Subcutaneous abdominal adipose tissue (tissue), 5 donors: Measurements from ENCODE around the gene ELMO1.

Experiments used
- H3K27ac ChIP-seq: one replicate; pipeline ENCODE4 v1.7.0; 2013; ENCODE audit warnings: low read depth, mild to moderate bottlenecking, inconsistent platforms, low read length, moderate library complexity
- H3K27me3 ChIP-seq, 5 donors: one replicate each; pipeline ENCODE4 v1.7.0; 2013; ENCODE audit warnings: low read length in 5 of 5, inconsistent platforms in 1 of 5; ENCODE audit not compliant: control insufficient read depth in 5 of 5, insufficient read depth in 4 of 5
- H3K36me3 ChIP-seq, 5 donors: one replicate each; pipeline ENCODE4 v1.7.0; 2013; ENCODE audit warnings: low read length in 5 of 5; ENCODE audit not compliant: control insufficient read depth in 5 of 5, insufficient read depth in 5 of 5
- H3K4me1 ChIP-seq, 5 donors: one replicate each; pipeline ENCODE4 v1.7.0; 2013; ENCODE audit warnings: low read length in 5 of 5, mild to moderate bottlenecking in 3 of 5, moderate library complexity in 1 of 5; ENCODE audit not compliant: control insufficient read depth in 5 of 5, insufficient read depth in 5 of 5
- H3K4me3 ChIP-seq, 5 donors: one replicate each; pipeline ENCODE4 v1.7.0; 2013; ENCODE audit warnings: low read length in 5 of 5, low read depth in 1 of 5
- H3K9ac ChIP-seq, 5 donors: one replicate each; pipeline ENCODE4 v1.7.0; 2013; ENCODE audit warnings: low read length in 5 of 5, mild to moderate bottlenecking in 4 of 5, moderate library complexity in 3 of 5
- H3K9me3 ChIP-seq, 5 donors: one replicate each; pipeline ENCODE4 v1.7.0; 2013; ENCODE audit warnings: low read length in 5 of 5; ENCODE audit not compliant: control insufficient read depth in 5 of 5
- donor health status: healthy.
- donor health status: healthy.
- donor health status: healthy.
- donor health status: healthy.
- donor health status: healthy.

ELMO1 gene

DNA sequence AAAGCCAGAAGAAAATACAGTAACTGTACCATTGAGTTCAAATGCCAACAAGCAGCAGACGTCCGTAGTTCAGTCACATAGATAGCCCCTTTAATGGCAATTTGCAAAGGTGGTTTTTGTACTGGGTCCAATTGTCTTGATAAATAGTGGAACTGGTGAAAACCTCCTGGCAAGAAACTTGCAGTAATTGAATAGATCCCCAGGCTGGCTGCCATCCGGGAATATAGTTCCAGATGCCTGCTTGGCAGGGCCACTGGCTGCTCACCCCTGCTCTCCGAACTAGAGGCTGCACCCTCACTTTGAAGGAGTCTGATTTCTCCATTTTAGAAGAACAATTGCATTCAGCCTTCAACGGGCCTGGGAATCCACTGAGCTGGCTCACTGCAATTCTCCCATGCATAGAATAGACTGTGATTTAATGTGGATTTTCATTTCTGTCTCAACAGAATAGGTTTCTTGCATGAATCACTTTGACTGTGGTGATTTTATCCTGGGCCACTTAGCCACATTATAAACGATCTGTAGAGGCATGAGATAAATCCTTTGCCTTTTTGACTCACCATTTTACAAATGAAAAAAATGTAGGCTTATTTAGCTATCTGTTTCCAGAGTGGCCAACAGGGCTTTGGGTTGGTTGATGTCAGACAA lies 35.9 kb upstream of the ELMO1 start:
- no peak overlapping the region for H3K4me3 ChIP-seq
- no peak overlapping the region for H3K27ac ChIP-seq
- peaks cover 0 to 12% (median 0%) of the 10 kb centered on the region in 5 donors for H3K4me1 ChIP-seq
- H3K27me3 ChIP-seq = peaks cover 0 to 2% (median 0%) of the 10 kb centered on the region in 5 donors
- H3K9ac ChIP-seq = no peak overlapping the region
- H3K36me3 ChIP-seq = no peaks in the 10 kb centered on the region
- H3K9me3 ChIP-seq = peaks cover 0 to 6% (median 2%) of the 10 kb centered on the region in 5 donors

DNA sequence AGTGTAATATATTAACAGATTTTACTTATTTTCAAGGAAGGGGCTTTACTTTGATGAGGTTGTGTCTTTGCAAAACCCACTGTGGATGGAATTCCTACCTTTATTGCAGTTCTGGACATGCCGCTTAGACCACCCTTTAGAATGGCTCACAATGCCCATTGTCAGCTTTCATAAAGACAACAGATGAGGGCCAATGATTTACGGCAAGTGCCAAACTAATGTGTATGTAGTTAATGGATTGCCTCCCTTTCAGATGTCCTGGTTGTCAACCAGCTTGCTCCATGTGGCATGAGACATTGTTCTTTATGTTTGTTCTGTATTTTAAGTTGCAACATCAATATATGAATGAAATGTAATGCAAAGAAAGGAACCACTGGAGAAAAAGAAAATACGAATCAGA lies 35.0 kb upstream of the ELMO1 start:
- H3K4me3 ChIP-seq = no peak overlapping the region
- H3K36me3 ChIP-seq = no peaks in the 10 kb centered on the region
- no peak overlapping the region for H3K27ac ChIP-seq
- peaks cover 0 to 12% (median 0%) of the 10 kb centered on the region in 5 donors for H3K4me1 ChIP-seq
- peaks cover 0 to 6% (median 2%) of the 10 kb centered on the region in 5 donors for H3K9me3 ChIP-seq
- peaks cover 0 to 2% (median 0%) of the 10 kb centered on the region in 5 donors for H3K27me3 ChIP-seq
- no peak overlapping the region for H3K9ac ChIP-seq

DNA sequence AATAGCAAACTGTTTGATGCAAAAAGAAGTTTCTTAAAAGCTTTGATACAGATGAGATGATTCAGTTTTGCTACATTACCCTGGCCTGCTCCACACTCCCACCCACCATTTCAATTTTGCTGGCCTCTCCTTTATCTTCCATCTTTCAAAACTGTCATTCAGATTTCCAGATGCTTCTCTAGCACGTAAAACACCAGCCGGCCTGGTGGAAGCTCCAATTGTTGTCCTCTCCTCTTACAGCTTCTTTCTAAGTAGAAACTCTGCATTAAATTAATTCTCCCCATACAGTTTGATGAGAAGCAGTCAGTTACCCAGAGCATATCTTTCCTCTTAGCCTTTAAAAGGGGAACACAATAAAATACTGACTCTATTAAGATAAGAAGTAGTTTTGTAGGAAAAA lies 34.3 kb upstream of the ELMO1 start:
- Histone ChIP-seq H3K9ac (no peak overlapping the region), H3K9me3 (peaks cover 0 to 1% (median 0%) of the 10 kb centered on the region in 5 donors), H3K27me3 (peaks cover 0 to 2% (median 0%) of the 10 kb centered on the region in 5 donors), H3K4me3 (no peak overlapping the region), H3K4me1 (peaks cover 0 to 12% (median 0%) of the 10 kb centered on the region in 5 donors), H3K36me3 (no peaks in the 10 kb centered on the region), H3K27ac (no peak overlapping the region)

DNA sequence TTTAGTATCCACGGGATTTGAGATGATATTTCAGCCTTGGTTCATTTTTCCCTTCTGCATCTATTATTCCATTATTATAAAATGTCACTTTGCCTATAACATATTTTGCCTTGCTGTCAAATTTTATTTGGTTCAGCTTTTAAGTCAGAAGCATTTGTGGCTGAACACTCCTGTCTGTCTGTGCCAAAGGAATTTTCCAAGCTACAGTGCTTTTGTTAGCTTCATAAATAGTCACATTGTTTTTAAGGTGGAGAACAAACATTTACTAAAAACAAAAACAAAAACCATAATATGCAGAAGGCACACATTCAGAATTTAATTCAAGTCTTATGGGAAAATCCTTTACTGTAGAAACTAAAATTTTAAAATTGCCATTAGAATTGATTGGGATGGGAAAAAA lies 33.8 kb upstream of the ELMO1 start:
- Histone ChIP-seq H3K4me3 (no peak overlapping the region), H3K9ac (no peak overlapping the region), H3K27me3 (peaks cover 0 to 2% (median 0%) of the 10 kb centered on the region in 5 donors), H3K27ac (no peak overlapping the region), H3K36me3 (no peaks in the 10 kb centered on the region), H3K4me1 (peaks cover 0 to 14% (median 0%) of the 10 kb centered on the region in 5 donors), H3K9me3 (no peaks in the 10 kb centered on the region)

DNA sequence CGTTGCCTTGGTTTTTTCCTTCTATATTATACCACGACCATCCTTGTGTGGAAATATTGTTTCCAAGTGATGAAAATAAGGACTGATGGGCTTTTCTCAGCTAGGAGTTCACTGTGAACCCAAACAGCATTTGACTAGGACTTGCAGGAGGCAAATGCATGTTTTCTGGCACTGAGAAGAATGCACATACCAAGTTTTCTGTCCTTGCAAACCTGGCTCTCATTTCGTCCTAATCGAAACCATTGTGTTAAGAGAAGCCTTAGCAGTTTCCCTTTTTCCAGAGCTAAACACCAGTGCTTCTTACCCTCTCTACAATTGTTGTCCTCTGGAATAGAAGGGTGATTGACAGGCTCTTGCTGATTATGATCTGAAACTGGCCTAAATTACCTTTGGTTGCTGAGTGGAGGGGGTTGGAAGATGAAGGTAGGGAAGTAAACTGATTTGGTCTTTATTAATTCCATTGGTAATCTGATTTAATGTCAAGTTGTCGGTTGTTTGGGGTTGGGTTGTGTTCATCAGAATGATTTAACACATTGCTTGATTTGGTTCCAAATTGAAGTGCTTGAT lies 33.1 kb upstream of the ELMO1 start:
- Histone ChIP-seq H3K4me3 (no peak overlapping the region), H3K4me1 (peaks cover 0 to 21% (median 2%) of the 10 kb centered on the region in 5 donors), H3K9me3 (no peaks in the 10 kb centered on the region), H3K27ac (no peak overlapping the region), H3K9ac (no peak overlapping the region), H3K27me3 (peaks cover 0 to 2% (median 0%) of the 10 kb centered on the region in 5 donors), H3K36me3 (no peaks in the 10 kb centered on the region)

DNA sequence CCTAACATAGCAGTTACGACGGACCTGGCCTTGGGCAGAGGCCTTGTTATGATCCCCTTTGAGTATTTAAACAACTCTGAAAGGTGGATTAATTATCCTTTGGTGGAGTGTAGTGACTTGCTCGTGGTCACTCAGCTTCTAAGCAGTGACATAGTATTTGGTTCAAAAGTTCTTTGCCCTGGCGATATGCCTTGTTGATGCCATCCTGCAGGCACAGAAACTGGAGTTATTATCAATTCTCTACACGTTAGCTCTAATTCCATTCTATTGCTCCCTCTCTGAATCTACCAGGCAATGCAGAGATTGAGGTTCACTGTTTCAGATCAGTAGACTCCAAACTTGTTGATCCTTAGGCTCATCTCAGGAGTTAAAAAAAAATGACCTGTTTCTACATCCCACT lies 32.5 kb upstream of the ELMO1 start:
- H3K36me3 ChIP-seq = no peaks in the 10 kb centered on the region
- H3K27me3 ChIP-seq = peaks cover 0 to 2% (median 0%) of the 10 kb centered on the region in 5 donors
- H3K4me3 ChIP-seq = no peak overlapping the region
- peaks cover 0 to 23% (median 5%) of the 10 kb centered on the region in 5 donors for H3K4me1 ChIP-seq
- H3K27ac ChIP-seq = no peak overlapping the region
- H3K9me3 ChIP-seq = no peaks in the 10 kb centered on the region
- H3K9ac ChIP-seq = no peak overlapping the region

DNA sequence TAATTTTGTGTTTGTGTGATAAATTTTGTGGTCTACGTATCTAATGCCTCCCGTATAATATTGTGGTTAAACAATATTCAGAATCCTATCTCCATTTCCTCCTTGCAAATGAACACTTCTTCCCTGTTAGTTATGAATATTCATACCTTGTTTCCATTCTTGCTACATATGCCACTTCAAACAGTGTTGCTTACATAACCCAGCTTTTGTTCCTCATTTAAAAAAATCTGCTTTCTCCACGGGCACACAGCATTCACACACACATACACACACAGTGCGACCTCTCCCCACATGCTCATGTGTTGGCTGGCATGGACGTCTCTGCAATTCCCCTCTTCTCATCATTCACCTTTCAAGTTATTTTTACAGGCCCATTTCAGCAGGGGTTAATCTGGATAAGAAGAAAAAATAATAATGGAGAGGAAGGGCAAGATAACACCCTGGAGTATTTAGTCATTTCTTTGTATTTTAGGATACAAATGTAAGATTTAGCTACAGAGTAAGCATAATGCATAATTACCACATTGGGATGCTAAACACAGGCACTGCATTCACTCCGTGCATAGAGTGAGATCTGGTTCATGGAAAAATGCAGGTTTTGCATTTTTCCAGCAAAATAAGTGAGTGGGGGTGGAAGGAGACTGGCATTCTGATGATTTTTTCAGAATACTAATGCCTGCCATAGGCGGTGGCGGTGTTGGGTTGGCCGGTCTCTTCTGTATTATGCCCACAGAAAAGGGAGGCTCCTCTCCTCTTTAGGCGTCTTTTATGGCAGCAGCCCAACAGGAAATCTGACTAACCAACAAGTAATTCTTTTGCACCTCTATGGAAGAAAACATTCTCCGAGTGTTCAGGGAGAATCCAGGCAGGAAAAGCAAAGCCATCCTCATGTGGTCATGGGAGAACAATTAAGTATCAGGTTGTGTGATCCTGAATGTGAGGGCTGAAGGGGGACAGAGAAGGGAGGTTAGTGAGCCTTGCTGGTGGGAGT lies 31.7 kb upstream of the ELMO1 start:
- no peak overlapping the region for H3K27ac ChIP-seq
- no peaks in the 10 kb centered on the region for H3K9me3 ChIP-seq
- no peaks in the 10 kb centered on the region for H3K36me3 ChIP-seq
- no peak overlapping the region for H3K9ac ChIP-seq
- no peak overlapping the region for H3K4me3 ChIP-seq
- H3K4me1 ChIP-seq = peaks cover 0 to 23% (median 5%) of the 10 kb centered on the region in 5 donors
- H3K27me3 ChIP-seq = peaks cover 0 to 2% (median 0%) of the 10 kb centered on the region in 5 donors

DNA sequence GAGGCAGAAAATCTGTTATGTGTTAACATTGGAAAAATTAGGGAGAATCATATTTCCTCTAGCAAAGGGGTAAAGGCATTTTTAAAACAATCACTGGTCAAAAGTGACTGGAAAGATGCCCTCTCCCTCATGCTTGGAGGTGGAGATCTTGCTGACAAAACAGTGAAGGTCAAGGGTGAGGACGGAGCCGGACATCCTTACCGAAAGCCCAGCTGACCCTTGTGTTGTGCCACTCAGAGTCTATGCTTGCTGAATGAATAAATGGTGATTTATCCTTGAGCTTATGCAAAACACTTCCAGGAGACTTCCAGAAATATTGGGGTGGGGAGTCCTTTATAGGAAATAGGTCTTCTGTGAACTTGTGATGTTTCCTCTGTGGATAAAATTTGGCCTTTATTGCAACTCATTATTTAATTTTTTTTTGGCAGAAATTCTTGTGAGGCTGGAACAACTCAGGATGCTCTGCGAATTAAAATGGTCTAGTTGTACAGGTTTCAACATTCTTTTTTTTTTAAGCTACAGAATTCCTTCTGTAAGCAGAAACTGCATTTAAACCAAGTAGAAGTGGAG lies 28.3 kb upstream of the ELMO1 start:
- Histone ChIP-seq H3K36me3 (no peaks in the 10 kb centered on the region), H3K4me3 (no peak overlapping the region), H3K9ac (no peak overlapping the region), H3K9me3 (no peaks in the 10 kb centered on the region), H3K4me1 (peaks cover 0 to 23% (median 3%) of the 10 kb centered on the region in 5 donors), H3K27ac (no peak overlapping the region), H3K27me3 (peaks cover 0 to 3% (median 0%) of the 10 kb centered on the region in 5 donors)

DNA sequence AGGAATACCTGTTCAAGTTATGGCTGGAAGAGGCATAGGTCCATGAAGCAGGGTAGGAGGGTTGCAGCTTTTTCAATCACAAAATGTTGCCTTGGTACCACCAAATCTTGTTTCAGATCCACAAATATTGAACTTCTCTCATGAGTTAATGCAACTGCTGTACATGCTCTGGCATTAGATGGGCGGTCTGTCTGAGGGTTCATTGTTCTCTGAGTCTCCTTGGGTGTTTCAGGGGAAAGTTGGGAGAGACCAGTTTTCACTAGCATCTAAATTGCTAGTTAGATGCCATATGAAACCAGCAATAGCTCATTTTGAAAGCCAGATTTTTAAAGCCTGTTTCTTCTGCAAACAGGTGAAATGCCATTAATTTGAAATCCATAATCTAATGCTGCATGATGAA lies 27.8 kb upstream of the ELMO1 start:
- H3K27me3 ChIP-seq = peaks cover 0 to 3% (median 0%) of the 10 kb centered on the region in 5 donors
- H3K4me3 ChIP-seq = no peak overlapping the region
- no peak overlapping the region for H3K27ac ChIP-seq
- H3K9ac ChIP-seq = no peak overlapping the region
- no peaks in the 10 kb centered on the region for H3K9me3 ChIP-seq
- H3K4me1 ChIP-seq = peaks cover 0 to 23% (median 3%) of the 10 kb centered on the region in 5 donors
- no peaks in the 10 kb centered on the region for H3K36me3 ChIP-seq
